Neural progenitor cell (in vitro differentiated cells): ENCODE data around the gene ARHGAP31.

Experiments
- CTCF ChIP-seq: fragments of 200-600 bp; sonication (generic); IDR thresholded peaks from 2 replicates; pipeline ENCODE4 v1.5.1; 2017; ENCODE audit warnings: antibody characterized with exemption, mild to moderate bottlenecking
- EZH2 ChIP-seq: fragments of 200-600 bp; sonication (generic); IDR thresholded peaks from 2 replicates; pipeline ENCODE4 v1.6.1; 2017; ENCODE audit warnings: antibody characterized with exemption, mild to moderate bottlenecking, moderate library complexity

- no peak for TF ChIP-seq CTCF
- TF ChIP-seq EZH2, result no peak
These were observed 62.5 kb downstream of the ARHGAP31 start for GRCh38 chr3:119356646-119357045.
